ENCODE results near the gene ZNF549. TPM values are rescaled to one million over a fixed set of nuclear protein-coding genes. Genes with fewer than 3 reads are reported as not detected.
"Not testable (repeated sequence)": the region's sequence is repeated elsewhere in the genome, so short reads cannot be mapped to it uniquely, and the experiment has no call there.

Gene ZNF549
- 1 to 10 TPM; 4.1 to 4.8 (median 4.5) TPM for total RNA-seq

DNA sequence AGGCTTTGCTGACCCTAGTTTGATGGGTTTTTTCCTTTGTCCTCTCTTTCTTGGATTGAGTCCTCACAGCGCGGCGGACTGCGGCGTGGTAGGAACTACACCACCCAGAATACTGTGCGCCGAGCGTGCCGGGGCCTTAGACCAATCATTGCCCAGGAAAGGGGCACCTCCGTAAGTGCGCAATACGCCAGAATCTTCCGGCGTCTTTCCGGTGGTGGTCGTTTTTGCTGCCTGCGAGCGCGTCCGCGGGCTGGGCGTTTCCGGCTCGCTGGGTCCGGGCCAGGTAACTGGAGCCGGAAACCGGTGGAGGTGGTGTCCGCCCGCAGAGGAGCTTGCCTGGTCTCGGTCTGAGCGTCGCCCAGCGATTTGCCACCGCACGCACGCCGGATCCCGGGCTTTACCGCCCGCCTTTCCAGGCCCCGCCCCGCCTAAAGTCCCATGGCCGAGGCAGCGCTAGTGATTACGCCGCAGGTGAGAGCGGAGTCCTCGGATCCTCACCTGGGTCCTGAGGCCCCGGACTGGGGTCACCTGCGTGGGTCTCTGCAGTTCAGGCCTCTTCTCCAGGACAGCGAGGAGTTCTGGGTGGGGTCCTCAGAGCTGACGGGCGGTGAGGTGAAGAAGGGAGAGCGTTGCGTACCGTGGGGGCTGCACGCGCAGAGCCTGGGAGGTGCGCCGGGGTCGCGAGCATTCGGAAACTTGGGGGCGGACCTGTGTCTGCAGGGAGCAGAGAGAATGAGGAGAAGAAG, at the start of gene ZNF549:
Gene ZNF549 (plus strand): TSS at position 221 of the 746 bp plus-strand sequence. CDS start 218 bp downstream, at position 439.
- TF ChIP-seq, protein P1, sequence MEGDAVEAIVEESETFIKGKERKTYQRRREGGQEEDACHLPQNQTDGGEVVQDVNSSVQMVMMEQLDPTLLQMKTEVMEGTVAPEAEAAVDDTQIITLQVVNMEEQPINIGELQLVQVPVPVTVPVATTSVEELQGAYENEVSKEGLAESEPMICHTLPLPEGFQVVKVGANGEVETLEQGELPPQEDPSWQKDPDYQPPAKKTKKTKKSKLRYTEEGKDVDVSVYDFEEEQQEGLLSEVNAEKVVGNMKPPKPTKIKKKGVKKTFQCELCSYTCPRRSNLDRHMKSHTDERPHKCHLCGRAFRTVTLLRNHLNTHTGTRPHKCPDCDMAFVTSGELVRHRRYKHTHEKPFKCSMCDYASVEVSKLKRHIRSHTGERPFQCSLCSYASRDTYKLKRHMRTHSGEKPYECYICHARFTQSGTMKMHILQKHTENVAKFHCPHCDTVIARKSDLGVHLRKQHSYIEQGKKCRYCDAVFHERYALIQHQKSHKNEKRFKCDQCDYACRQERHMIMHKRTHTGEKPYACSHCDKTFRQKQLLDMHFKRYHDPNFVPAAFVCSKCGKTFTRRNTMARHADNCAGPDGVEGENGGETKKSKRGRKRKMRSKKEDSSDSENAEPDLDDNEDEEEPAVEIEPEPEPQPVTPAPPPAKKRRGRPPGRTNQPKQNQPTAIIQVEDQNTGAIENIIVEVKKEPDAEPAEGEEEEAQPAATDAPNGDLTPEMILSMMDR (IDR thresholded peaks at IDR 0.05; ENCODE audit: low read depth): no peak

DNA sequence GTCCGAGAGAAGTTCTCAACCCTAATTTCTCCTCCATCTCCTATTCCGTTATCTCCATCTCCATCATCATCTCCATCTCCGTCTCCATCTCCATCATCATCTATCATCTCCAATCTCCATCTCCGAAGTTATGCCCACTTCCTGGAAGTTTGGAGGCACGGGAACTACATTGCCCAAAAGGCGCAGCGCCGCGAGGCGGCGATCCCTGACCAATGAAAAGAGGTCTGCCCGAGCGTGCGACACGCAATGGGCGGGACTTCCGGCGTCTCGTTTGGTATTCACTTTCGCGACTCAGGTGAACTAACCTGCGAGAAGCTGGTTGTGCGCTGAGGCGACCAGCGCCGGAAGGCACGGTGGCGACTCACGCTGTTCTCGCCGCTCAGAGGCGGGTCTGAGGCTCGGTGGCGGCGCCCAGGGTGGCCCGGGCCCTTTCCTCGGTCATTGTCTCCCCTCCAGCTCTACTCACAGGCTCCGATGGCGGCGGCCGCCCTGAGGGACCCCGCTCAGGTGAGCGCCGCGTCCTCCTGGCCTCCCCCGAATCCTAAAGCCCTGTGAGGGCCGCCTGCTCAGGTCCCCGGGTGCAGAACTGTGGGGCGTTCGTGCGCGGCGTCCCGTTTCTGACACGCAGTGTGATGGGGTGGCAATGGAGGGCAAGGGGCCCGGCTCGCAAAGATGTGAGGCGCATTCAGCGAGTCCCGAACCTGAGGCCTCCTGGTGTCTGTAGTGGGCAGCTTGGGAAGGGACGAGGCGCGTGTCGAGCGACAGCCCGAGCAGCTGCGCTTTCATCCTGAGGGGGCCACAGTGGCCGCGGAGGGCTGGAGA, 39.5 kb upstream of the ZNF549 start, which contains the start of gene ZNF419:
Gene ZNF419 (plus strand): TSS at position 274 of the 822 bp plus-strand sequence. CDS start 201 bp downstream, at position 475.
- TF ChIP-seq, protein P1 (IDR thresholded peaks at IDR 0.05; ENCODE audit: low read depth): not testable (repeated sequence)

DNA sequence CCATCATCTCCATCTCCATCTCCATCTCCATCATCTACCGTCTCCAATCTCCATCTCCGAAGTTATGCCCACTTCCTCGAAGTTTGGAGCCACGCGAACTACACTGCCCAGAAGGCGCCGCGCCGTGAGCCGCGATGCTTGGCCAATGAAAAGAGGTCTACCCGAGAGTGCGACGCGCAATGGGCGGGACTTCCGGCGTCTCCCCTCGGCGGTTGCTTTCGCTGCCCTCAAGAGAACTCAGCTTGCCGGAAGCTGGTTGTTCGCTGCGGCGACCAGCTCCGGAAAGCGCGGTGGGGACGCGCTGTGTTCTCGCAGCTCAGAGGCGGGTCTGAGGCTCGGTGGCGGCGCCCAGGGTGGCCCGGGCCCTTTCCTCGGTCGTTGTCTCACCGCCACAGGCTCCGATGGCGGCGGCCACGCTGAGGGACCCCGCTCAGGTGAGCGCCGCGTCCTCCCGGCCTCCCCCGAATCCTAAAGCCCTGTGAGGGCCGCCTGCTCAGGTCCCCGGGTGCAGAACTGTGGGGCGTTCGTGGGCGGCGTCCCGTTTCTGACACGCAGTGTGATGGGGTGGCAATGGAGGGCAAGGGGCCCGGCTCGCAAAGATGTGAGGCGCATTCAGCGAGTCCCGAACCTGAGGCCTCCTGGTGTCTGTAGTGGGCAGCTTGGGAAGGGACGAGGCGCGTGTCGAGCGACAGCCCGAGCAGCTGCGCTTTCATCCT, 27.3 kb upstream of the ZNF549 start, which contains the start of gene ZNF773:
Gene ZNF773 (plus strand): TSS at position 259 of the 716 bp plus-strand sequence. CDS start 143 bp downstream, at position 402.
- TF ChIP-seq, protein P1 (IDR thresholded peaks at IDR 0.05; ENCODE audit: low read depth): not testable (repeated sequence)

DNA sequence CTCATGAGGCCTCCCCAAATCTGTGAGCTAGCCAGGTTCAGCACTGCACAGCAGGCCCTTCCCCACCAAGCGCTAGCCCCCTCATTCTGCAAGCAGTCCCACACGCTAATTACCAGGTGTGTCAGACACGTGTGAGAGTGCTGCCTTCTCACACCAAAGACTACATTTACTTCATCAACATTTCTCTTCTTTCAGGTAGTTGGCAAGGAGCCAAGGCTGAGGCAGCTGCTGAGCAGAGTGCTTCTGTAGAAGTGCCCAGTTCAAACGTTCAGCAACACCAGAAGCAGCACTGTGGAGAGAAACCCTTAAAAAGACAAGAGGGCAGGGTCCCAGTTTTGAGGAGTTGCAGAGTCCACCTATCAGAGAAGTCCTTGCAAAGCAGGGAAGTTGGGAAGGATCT, 21.0 kb upstream of the ZNF549 start:
- TF ChIP-seq, protein P1 (IDR thresholded peaks at IDR 0.05; ENCODE audit: low read depth): no peak

DNA sequence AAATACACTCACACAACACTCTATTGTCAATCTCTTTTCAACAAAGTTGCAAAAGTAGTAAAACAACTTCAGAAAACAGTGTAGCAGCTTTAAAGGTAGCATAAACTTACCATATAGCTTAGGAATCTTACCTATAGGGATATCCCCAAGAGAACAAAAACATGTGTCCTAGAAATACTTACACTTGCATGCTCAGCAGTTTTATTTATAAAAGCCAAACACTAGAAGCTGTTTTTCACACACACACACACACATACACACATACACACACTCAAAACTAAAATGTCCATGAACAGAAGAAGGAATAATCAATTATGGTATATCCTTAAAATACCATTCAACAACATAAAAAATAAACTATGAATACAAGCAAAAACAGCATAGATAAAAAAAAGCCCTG, 15.7 kb upstream of the ZNF549 start:
- TF ChIP-seq, protein P1 (IDR thresholded peaks at IDR 0.05; ENCODE audit: low read depth): no peak

DNA sequence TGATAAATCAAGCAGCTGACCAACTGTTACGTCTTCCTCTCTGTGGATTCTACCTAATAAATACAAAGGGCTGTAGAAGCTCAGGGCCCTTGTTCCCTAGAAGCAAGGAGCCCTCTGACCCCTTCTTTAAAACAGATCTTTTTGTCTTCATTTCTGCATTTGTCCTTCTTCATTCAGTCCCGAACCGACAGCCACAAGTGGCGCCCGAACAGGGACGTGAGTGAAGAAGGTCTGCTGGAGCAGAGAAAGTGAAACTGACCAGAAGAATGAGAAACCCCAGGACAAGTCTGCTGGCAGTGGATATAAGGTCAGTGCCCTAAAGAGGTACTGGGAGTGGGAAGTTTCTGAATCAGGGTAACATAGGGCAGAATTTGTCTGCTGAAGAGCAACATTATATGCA, 14.3 kb upstream of the ZNF549 start:
- TF ChIP-seq, protein P1 (IDR thresholded peaks at IDR 0.05; ENCODE audit: low read depth): no peak
